HL-60 (cell line): ENCODE measurements around the gene KLHL5.
"Not testable (repeated sequence)": the region's sequence is repeated elsewhere in the genome, so short reads cannot be mapped to it uniquely, and the experiment has no call there.

Experiments used
- DNase-seq, 2 experiments: peaks; one replicate each; pipeline ENCODE4 v3.0.0-alpha.2; 2010 to 2020; ENCODE audit warnings: low read depth in 1 of 2, low spot score in 1 of 2
- H3K27ac ChIP-seq: fragments of 250-450 bp; sonication (Bioruptor Pico); replicated peaks from 2 replicates; pipeline ENCODE4 v1.5.1; 2020; ENCODE audit warnings: mild to moderate bottlenecking, moderate library complexity
- H3K27me3 ChIP-seq: fragments of 250-450 bp; sonication (Bioruptor Pico); 2 replicates; pipeline ENCODE4 v1.5.1; 2021; ENCODE audit warnings: mild to moderate bottlenecking, moderate library complexity; ENCODE audit not compliant: insufficient read depth, poor library complexity, severe bottlenecking
- H3K4me3 ChIP-seq: replicated peaks from 2 replicates; pipeline ENCODE4 v1.5.1; 2011; ENCODE audit warnings: mild to moderate bottlenecking, control low read depth, low read length; ENCODE audit not compliant: insufficient read depth
- GABPA ChIP-seq: IDR thresholded peaks from 2 replicates; pipeline ENCODE4 v1.6.1; 2012; ENCODE audit warnings: low read depth
- POLR2AphosphoS5 ChIP-seq: IDR thresholded peaks from 2 replicates; pipeline ENCODE4 v1.6.1; 2012; ENCODE audit warnings: low read depth
- SPI1 ChIP-seq: IDR thresholded peaks from 2 replicates; pipeline ENCODE4 v1.6.1; 2012; ENCODE audit warnings: low read depth, mild to moderate bottlenecking, borderline replicate concordance
- TF ChIP-seq, protein P1 (sequence below): IDR thresholded peaks from 2 replicates; pipeline ENCODE4 v1.6.1; 2012; ENCODE audit warnings: low read depth; ENCODE audit not compliant: insufficient replicate concordance
- TF ChIP-seq, protein P2 (sequence below): IDR thresholded peaks from one replicate; pipeline ENCODE4 v1.5.1; 2011; ENCODE audit warnings: low read length, control low read depth, inconsistent platforms; ENCODE audit not compliant: insufficient read depth

Gene KLHL5

DNA sequence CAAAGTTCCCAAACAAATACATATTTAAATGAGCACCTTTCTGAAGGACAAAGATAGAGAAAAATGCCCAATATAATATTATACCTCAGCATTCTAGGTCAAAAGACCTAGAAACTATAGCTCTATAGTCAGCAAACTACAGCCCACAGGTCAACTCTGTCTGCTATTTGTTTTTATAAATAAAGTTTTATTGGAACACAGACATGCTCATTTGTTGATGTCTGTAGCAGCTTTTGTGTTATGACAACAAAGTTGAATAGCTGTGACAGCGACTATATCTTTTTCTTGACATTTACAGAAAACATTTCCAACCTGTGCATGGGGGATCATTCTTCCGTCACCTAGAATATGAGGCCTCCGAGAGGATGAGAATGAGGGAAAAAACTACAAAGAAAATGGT lies 71.6 kb downstream of the KLHL5 start:
- no peaks in the 10 kb centered on the region for H3K27me3 ChIP-seq

DNA sequence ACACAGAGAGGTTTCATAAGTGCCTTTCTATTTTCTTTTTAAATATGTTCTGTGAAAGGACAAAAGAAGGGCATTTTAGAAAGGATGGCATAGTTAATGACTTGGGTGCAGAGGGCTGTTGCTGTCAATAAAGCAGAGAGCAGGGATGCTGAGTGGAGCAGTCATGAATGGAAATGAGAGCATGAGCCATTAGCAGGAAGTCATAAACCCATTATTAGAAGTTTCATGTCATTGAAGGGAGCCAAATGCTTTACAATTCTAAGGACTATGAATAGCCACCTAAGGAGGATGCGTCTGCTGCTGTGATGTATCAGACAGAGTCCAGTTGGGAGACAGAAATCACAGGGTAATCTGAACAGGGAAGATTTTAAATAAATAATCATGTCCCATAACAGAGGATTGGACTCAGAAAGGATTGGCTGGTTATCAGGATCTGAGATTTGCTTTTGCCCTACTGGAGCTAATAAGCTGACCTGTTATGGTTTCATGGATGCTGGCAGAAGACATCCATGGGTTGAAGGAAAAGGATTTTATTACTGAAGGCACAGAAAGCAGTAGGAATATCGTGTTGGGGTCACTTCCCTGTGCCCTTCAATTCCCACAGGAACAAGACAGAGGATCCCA lies 72.8 kb downstream of the KLHL5 start:
- Histone ChIP-seq H3K27ac (no peak overlapping the region), H3K4me3 (no peak overlapping the region), H3K27me3 (no peaks in the 10 kb centered on the region)
- DNase-seq = no peak
- TF ChIP-seq GABPA (no peak), SPI1 (no peak), POLR2AphosphoS5 (no peak)
- TF ChIP-seq, protein P1, sequence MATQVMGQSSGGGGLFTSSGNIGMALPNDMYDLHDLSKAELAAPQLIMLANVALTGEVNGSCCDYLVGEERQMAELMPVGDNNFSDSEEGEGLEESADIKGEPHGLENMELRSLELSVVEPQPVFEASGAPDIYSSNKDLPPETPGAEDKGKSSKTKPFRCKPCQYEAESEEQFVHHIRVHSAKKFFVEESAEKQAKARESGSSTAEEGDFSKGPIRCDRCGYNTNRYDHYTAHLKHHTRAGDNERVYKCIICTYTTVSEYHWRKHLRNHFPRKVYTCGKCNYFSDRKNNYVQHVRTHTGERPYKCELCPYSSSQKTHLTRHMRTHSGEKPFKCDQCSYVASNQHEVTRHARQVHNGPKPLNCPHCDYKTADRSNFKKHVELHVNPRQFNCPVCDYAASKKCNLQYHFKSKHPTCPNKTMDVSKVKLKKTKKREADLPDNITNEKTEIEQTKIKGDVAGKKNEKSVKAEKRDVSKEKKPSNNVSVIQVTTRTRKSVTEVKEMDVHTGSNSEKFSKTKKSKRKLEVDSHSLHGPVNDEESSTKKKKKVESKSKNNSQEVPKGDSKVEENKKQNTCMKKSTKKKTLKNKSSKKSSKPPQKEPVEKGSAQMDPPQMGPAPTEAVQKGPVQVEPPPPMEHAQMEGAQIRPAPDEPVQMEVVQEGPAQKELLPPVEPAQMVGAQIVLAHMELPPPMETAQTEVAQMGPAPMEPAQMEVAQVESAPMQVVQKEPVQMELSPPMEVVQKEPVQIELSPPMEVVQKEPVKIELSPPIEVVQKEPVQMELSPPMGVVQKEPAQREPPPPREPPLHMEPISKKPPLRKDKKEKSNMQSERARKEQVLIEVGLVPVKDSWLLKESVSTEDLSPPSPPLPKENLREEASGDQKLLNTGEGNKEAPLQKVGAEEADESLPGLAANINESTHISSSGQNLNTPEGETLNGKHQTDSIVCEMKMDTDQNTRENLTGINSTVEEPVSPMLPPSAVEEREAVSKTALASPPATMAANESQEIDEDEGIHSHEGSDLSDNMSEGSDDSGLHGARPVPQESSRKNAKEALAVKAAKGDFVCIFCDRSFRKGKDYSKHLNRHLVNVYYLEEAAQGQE = no peak
- TF ChIP-seq, protein P2, sequence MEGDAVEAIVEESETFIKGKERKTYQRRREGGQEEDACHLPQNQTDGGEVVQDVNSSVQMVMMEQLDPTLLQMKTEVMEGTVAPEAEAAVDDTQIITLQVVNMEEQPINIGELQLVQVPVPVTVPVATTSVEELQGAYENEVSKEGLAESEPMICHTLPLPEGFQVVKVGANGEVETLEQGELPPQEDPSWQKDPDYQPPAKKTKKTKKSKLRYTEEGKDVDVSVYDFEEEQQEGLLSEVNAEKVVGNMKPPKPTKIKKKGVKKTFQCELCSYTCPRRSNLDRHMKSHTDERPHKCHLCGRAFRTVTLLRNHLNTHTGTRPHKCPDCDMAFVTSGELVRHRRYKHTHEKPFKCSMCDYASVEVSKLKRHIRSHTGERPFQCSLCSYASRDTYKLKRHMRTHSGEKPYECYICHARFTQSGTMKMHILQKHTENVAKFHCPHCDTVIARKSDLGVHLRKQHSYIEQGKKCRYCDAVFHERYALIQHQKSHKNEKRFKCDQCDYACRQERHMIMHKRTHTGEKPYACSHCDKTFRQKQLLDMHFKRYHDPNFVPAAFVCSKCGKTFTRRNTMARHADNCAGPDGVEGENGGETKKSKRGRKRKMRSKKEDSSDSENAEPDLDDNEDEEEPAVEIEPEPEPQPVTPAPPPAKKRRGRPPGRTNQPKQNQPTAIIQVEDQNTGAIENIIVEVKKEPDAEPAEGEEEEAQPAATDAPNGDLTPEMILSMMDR = no peak

More for the DNA sequence above, 71.6 kb downstream of the KLHL5 start:
- H3K27ac ChIP-seq = no peak overlapping the region
- no peak for DNase-seq
- TF ChIP-seq POLR2AphosphoS5 = no peak
- TF ChIP-seq, protein P1 = no peak
- TF ChIP-seq, protein P2 = no peak
- TF ChIP-seq SPI1 = no peak
- TF ChIP-seq GABPA = no peak
- no peak overlapping the region for H3K4me3 ChIP-seq

DNA sequence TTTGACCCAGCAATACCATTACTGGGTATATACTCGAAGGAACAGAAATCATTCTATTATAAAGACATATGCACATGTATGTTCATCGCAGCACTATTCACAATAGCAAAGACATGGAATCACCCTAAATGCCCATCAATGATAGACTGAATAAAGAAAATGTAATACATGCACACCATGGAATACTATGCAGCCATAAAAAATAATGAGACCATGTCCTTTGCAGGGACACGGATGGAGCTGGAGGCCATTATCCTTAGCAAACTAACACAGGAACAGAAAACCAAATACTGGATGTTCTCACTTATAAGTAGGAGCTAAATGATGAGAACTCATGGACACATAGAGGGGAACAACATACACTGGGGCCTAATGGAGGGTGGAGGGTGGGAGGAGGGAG lies 76.2 kb downstream of the KLHL5 start:
- not testable (repeated sequence) for DNase-seq

DNA sequence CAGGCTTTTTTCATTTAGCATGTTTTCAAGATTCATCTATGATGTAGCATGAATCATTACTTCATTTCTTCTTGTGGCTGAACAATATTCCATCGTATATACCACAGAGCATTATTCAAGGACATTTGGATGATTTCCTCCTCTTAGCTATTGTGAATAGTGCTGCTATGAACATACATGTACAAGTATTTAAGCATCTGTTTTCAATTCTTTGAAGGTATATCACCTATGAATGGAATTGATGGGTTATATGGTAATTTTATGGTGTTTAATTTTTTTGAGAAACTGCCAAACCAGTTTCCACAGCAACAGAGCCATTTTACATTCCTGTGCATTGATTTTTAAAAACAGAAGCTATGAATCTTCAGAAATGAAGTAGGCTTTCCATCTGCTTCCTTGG lies 84.2 kb downstream of the KLHL5 start:
- DNase-seq = no peak
- Histone ChIP-seq H3K27ac (no peak overlapping the region), H3K4me3 (no peak overlapping the region), H3K27me3 (no peaks in the 10 kb centered on the region)
- TF ChIP-seq POLR2AphosphoS5 (no peak), SPI1 (no peak), GABPA (no peak)
- TF ChIP-seq, protein P2 = no peak
- TF ChIP-seq, protein P1 = no peak

More for the DNA sequence above, 76.2 kb downstream of the KLHL5 start:
- not testable (repeated sequence) for H3K27me3 ChIP-seq, H3K4me3 ChIP-seq, H3K27ac ChIP-seq
